HG03025 (cell line): Measurements from ENCODE around the gene PEX11A.
A peak's percentile ranks its signal among the peaks of the same experiment; 100 is the strongest.
"Not testable (repeated sequence)": the region's sequence is repeated elsewhere in the genome, so short reads cannot be mapped to it uniquely, and the experiment has no call there.

Experiments used
- ATAC-seq: cut with Tn5 transposase; IDR thresholded peaks from one replicate; pipeline ENCODE4 v1.9.1; 2021; ENCODE audit warnings: mild to moderate bottlenecking, moderate library complexity; ENCODE audit not compliant: unreplicated experiment, low FRiP score

Gene PEX11A, protein sequence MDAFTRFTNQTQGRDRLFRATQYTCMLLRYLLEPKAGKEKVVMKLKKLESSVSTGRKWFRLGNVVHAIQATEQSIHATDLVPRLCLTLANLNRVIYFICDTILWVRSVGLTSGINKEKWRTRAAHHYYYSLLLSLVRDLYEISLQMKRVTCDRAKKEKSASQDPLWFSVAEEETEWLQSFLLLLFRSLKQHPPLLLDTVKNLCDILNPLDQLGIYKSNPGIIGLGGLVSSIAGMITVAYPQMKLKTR

GRCh38 chr15:89690276-89691218, at the start of gene PEX11A, which contains the start of gene WDR93:
PEX11A (minus strand) TSS chr15:89690754; CDS start chr15:89690632, 122 bp downstream.
WDR93 (plus strand) TSS chr15:89690811; CDS start chr15:89701747, 10,936 bp downstream.
- ATAC-seq, result peak; percentile 75

GRCh38 chr15:89740137-89740536, 49.6 kb upstream of the PEX11A start:
- ATAC-seq, result no peak

DNA sequence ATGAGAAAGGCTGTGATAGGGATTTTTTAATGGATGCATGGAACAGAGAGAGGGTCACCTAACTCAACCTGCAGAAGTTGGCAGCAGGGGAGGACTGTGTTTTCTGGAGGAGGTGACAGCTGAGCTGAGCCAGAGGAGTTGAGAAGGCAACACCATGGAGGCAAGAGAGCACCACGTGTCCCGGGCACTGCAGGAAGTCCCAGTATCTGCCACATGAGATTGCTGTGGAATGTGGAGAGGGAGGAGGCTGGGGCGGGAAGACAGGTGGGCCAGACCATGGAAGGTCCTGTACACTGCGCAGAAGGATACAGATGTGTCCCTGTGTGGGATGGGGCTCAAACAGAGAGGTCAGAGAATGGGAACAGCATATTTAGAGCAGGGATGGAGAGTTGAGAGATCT, 45.2 kb upstream of the PEX11A start:
- ATAC-seq, result no peak

GRCh38 chr15:89732451-89733172, 42.1 kb upstream of the PEX11A start:
- ATAC-seq, result no peak

DNA sequence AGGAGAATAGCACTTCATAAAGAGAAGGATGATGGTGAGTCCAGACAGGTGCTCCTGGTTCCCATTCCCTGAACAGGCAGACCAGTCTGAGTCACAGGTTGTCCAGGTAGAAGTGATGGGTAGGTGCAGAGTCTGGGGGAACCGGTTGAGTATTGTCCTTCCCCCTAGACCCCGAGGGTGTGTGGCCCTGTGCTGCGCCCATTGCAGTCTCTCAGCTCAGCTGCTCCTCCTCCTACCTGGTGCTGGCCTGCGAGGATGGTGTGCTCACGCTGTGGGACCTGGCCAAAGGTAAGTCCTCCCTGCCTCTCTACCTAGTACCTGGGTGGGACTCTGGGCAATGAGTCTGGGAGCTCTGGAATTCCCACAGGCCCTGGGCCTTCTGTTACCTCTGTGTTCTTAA, 40.7 kb upstream of the PEX11A start:
- no peak for ATAC-seq

DNA sequence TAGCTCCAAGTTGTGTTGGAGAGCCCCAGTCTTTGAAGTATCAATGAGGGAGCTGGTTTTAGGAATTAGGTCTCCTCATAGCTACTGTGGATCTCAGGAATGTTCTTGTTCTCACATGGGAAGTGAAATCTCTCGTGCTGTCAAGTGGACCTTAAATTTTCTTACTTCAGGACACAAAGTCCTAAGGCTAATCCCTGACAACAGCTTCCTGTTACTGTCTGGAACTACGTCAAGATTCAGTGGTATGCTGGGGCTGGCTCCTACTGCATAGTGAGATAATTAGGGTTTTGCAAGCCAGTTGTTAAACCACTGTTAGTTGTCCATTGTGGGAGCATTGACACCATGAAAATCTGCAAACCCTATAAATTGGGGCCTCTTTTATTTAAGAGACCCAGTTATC, 37.7 kb upstream of the PEX11A start:
- no peak for ATAC-seq

GRCh38 chr15:89725064-89725463, 34.5 kb upstream of the PEX11A start:
- no peak for ATAC-seq

DNA sequence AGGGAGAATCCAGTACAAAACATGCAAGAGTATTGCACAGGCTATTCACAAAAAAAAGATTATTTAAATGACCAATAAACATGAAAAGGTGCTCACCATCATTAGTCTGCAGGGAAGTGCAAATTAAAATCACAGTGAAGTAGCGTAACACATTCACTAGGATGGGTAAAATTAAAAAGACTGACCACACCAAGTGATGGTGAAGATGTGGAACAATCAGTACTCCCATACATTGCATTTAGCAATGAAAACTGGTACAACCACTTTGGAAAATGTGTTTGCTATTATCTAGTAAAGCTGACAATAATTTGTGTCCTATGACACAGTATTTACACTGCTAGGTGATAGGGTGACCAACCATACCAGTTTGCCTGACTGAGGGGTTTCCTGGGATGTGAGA, 34.1 kb upstream of the PEX11A start:
- no peak for ATAC-seq

DNA sequence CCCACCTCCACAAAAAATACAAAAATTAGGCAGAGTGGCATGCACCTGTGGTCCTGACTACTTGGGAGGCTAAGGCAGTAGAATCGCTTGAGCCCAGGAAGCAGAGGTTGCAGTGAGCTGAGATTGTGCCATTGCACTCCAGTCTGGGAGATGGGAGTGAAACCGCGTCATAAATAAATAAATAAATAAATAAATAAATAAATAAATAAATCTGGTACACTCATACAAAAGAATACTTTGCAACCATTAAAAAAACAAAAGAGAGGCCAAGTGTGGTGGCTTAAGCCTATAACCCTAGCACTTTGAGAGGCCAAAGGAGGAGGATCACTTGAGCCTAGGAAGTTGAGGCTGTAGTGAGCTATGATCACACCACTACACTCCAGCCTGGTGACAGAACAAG, 32.5 kb upstream of the PEX11A start:
- ATAC-seq, result no peak

DNA sequence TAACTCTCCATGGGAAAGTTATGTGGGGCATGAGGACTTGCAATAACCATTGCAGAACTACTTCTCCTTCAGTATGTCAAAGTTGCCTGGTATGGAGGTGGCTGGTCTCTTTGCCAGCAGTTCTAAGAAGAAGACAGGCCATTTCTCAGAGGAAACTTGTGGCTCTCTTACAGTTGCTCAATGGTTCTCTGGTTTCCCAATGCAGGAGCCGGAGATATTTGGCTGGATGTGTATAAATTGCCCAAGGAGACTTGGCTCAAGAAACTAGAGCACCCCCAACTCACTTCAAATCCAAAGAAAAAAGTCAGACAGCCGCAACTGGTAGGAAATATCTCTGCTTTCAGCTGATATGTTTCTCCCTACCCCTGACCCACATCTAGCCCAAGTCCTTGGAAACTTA, 24.2 kb upstream of the PEX11A start:
- no peak for ATAC-seq

- no peak for ATAC-seq
Measured at GRCh38 chr15:89707577-89707976, 17.0 kb upstream of the PEX11A start.

GRCh38 chr15:89704411-89704810, 13.9 kb upstream of the PEX11A start:
- ATAC-seq, result no peak

DNA sequence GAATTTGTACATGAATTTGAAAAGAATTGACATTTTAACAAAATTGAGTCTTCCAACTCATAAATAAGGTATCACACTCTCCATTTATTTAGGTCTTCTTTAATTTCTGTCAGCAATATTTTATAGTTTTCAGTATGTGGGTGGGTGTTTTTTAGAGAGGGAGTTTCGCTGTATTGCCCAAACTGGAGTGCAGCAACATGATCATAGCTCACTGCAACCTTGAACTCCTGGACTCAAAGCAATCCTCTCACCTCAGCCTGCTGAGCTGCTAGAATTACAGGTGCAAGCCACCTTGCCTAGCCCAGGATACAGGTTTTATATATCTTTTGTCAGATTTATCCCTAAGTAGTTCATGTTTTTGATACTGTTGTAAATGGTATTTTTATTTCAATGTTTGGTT, 4.6 kb upstream of the PEX11A start:
- ATAC-seq, result no peak

- ATAC-seq, result no peak
Measured at GRCh38 chr15:89693696-89694095, 3.1 kb upstream of the PEX11A start.

DNA sequence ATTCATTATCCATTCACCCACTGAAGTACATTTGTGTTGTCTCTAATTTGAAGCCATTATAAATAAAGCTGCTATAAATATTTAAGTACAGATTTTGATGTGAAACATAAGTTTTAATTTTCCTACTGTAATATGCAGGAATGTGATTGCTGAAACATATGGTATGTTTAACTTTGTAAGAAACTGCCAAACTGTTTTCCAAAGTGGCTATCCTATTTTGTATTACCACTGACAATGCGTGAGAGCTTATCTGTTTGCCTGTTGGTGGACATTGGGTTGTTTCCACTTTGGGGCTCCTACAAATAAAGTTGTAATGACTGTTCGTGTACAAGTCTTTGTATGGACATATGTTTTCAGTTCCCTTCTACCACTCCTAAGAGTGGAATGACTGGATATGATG, 2.5 kb upstream of the PEX11A start:
- no peak for ATAC-seq

DNA sequence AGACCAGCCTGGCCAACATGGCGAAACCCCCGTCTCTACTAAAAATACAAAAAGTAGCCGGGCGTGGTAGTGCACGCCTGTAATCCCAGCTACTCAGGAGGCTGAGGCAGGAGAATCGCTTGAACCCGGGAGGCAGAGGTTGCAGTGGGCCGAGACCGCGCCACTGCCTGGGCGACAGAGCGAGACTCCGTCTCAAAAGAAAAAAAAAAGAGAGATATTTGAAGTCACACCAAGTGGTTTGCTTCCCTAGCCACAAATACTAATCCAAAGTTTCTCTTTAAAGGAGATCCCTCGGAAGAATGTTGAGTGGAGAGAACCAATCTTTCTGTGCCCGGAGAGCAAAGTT, 651 bp downstream of the PEX11A start:
- ATAC-seq, result not testable (repeated sequence)

DNA sequence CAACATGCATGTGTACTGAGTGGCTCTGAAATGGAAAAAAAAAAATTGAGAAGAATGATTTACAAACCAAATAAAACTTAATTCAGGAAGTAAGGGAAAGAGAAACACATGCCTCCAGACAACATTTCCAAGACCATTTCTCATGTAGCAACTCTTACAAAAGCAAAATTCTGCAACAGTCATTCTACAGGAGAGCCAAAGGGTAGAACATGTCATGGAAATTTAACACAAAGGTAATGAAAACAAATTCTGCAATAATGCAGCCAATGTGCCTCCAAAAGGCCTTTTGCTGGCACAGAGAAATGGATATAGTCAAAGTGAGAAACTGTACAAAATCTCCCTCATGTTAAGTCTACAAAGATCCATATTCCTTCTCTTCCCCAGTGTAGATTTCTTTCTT, 4.0 kb downstream of the PEX11A start:
- ATAC-seq, result no peak

- ATAC-seq, result no peak
Measured at GRCh38 chr15:89685995-89686394, 4.6 kb downstream of the PEX11A start.

DNA sequence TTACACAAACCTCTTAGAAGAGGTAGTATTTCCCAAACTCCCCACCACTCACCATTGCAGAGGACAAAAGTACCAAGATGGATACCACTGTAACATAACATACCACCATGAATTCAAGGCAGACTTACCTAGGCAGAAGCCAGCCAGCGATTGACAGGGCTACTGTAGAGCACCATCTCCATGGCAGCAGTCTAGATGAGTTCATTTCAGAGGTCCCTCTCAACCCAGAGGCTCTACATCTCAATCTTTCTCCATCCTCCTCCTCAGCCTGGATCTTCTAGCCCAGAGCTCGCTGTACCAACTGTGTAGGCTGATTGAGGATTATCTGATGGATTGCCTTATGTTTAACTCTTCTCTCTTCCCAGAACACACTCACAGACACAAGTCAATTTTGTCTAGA, 9.4 kb downstream of the PEX11A start:
- no peak for ATAC-seq

- no peak for ATAC-seq
Measured at GRCh38 chr15:89680282-89680873, 10.2 kb downstream of the PEX11A start.

GRCh38 chr15:89679212-89679611, 11.3 kb downstream of the PEX11A start, which contains the start of gene PLIN1:
PLIN1 (minus strand) TSS chr15:89679367; CDS start chr15:89677489, 1,878 bp downstream.
- no peak for ATAC-seq
